Psoas muscle (tissue), 8 donors: ENCODE data around the gene MAPK6. TPM values are rescaled to one million over a fixed set of nuclear protein-coding genes. Genes with fewer than 3 reads are reported as not detected.
"Not testable (repeated sequence)": the region's sequence is repeated elsewhere in the genome, so short reads cannot be mapped to it uniquely, and the experiment has no call there.

Source experiments
- ATAC-seq, 4 donors: fragments of 200-7000 bp; cut with Tn5 transposase; one replicate each; pipeline ENCODE4 v1.9.1; 2020; ENCODE audit warnings: moderate library complexity in 3 of 4, mild to moderate bottlenecking in 2 of 4
- DNase-seq, 2 donors: peaks; one replicate each; pipeline ENCODE4 v3.0.0-alpha.2; 2020
- H3K27ac ChIP-seq: fragments of 200-600 bp; one replicate; pipeline ENCODE4 v1.8.0; 2022
- H3K27me3 ChIP-seq, 3 donors: fragments of 200-600 bp in 1 of 3; one replicate each; pipeline versions ENCODE4 v1.6.1 to v1.8.0; 2013 to 2022; ENCODE audit warnings: low read length in 2 of 3, mild to moderate bottlenecking in 2 of 3, moderate library complexity in 1 of 3; ENCODE audit not compliant: insufficient read depth in 3 of 3
- H3K36me3 ChIP-seq, 2 donors: fragments of 200-600 bp in 1 of 2; one replicate each; pipeline versions ENCODE4 v1.6.1 to v1.8.0; 2013 to 2022; ENCODE audit warnings: low read depth in 1 of 2, mild to moderate bottlenecking in 1 of 2, moderate library complexity in 1 of 2; ENCODE audit not compliant: insufficient read depth in 1 of 2
- H3K4me1 ChIP-seq: fragments of 200-600 bp; one replicate; pipeline ENCODE4 v1.8.0; 2022
- H3K4me3 ChIP-seq: fragments of 200-600 bp; one replicate; pipeline ENCODE4 v1.8.0; 2022; ENCODE audit warnings: mild to moderate bottlenecking
- H3K9me3 ChIP-seq: fragments of 200-600 bp; one replicate; pipeline ENCODE4 v1.8.0; 2022
- WGBS, 3 donors: extraction: QIAGEN DNeasy Blood & Tissue Kit; methylation state at CpG; one replicate each; pipeline versions ENCODE4 v1.1.6 to v1.1.7; 2013; 5-methylcytosine and 5-hydroxymethylcytosine counted together
- intact Hi-C, 2 donors: fragments of 100-400 bp; cut with DNase I; formaldehyde crosslinking; loops; one replicate each; pipeline versions ENCODE4 v1.11.0 to v1.14.2; 2022
- polyA plus RNA-seq, 3 donors: library from polyadenylated mRNA; stranded (reverse); fragments of 200-250 nt; gene quantifications; one replicate each; pipeline ENCODE4 v1.2.3, GENCODE V29; 2013
- total RNA-seq, 4 donors: library from RNA; stranded (reverse); fragmentation: NEBNext Ultra II Directional in 2 of 4; extraction: Animal tissue kit (Norgen Biotek cat#: 25700) in 2 of 4; gene quantifications; one replicate each; pipeline versions ENCODE4 v1.2.1 to v1.2.4, GENCODE V29; 2021 to 2023
- TF ChIP-seq, protein P1 (sequence below): fragments of 200-600 bp; IDR thresholded peaks from one replicate; pipeline ENCODE4 v1.8.0; 2022; ENCODE audit warnings: antibody characterized with exemption
- donor health status: healthy with polysubstance abuse.
- donor health status: DM: no; HTN: no; CAD: no; lungs with moderate emphysema.
- donor health status: Bipolar disorder and iron deficiency.
- donor health status: healthy.
- donor health status: DM: yes; HTN: yes; CAD: no.
- donor health status: DM: no; HTN: no; CAD: no.
- donor health status: DM: no; HTN: no; CAD: no.
- donor health status: DM: yes; HTN: yes; CAD: no.

The MAPK6 gene
- total and polyA plus RNA-seq, 7 donors: 21.1 to 62.7 (median 48.5) TPM

DNA sequence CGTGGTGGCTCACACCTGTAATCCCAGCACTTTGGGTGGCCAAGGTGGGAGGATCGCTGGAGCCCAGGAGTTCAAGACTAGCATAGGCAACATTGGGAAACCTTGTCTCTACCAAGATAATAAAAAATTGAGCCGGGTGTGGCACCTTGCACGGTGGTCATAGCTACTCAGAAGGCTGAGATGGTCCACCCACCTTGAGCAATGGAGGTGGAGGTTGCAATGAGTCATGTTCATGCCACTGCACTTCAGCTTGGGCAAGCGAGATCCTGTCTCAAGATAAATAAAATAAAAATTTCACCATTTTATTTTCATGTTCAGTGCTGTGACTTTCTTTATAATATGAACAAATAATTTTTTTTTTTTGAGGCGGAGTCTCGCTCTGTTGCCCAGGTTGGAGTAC, 12.5 kb downstream of the MAPK6 start:
- intact Hi-C loops: no loop called here
- 93 to 96% (median 94%) methylated on average over 7 of the region's 7 CpGs for WGBS, 3 donors
- Histone ChIP-seq H3K4me1 (peaks cover 25% of the 10 kb centered on the region), H3K27me3 (no peaks in the 10 kb centered on the region), H3K36me3 (no peaks in the 10 kb centered on the region), H3K9me3 (no peaks in the 10 kb centered on the region), H3K4me3 (no peak overlapping the region), H3K27ac (no peak overlapping the region)
- peak in 3 of 4 donors; percentile 60 to 72 (median 65) for ATAC-seq
- no peak for DNase-seq
- TF ChIP-seq, protein P1, sequence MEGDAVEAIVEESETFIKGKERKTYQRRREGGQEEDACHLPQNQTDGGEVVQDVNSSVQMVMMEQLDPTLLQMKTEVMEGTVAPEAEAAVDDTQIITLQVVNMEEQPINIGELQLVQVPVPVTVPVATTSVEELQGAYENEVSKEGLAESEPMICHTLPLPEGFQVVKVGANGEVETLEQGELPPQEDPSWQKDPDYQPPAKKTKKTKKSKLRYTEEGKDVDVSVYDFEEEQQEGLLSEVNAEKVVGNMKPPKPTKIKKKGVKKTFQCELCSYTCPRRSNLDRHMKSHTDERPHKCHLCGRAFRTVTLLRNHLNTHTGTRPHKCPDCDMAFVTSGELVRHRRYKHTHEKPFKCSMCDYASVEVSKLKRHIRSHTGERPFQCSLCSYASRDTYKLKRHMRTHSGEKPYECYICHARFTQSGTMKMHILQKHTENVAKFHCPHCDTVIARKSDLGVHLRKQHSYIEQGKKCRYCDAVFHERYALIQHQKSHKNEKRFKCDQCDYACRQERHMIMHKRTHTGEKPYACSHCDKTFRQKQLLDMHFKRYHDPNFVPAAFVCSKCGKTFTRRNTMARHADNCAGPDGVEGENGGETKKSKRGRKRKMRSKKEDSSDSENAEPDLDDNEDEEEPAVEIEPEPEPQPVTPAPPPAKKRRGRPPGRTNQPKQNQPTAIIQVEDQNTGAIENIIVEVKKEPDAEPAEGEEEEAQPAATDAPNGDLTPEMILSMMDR: no peak

DNA sequence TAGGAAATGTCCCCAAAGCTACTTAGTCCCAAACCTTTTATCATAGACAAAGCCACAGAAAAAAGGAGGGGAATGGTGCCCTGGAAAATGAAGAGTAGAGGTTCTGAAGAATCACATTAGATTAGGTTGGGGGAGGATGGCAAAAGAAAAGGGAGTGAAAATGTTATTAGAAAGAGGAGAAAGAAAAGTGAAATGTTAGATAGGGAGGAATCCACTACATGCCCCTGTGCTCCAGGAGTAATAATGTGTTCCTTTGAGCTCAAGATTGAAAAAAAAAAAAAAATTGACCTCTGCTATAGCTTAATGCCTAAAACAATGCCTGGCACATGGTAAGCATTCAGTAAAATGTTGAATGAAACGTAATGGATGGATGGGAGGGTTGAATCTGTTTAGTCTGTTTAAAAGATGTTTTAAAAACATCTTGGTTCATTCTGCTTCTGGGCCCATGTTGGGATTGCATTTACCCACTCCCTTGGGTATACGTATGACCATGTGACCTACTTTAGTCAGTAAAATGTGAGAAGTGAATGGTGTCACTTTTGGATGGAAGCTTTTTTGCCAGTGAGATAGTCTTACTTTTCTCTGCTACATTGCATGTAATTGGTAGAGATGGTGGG, 19.0 kb downstream of the MAPK6 start:
- Histone ChIP-seq H3K36me3 (no peaks in the 10 kb centered on the region), H3K27me3 (no peaks in the 10 kb centered on the region), H3K4me3 (no peak overlapping the region), H3K9me3 (no peaks in the 10 kb centered on the region), H3K4me1 (peaks cover 62% of the 10 kb centered on the region), H3K27ac (no peak overlapping the region)
- TF ChIP-seq, protein P1: no peak
- DNase-seq (no peak), ATAC-seq (no peak)
- intact Hi-C loops: no loop called here
- 39 to 60% (median 46%) methylated on average over 2 of the region's 2 CpGs for WGBS, 3 donors

DNA sequence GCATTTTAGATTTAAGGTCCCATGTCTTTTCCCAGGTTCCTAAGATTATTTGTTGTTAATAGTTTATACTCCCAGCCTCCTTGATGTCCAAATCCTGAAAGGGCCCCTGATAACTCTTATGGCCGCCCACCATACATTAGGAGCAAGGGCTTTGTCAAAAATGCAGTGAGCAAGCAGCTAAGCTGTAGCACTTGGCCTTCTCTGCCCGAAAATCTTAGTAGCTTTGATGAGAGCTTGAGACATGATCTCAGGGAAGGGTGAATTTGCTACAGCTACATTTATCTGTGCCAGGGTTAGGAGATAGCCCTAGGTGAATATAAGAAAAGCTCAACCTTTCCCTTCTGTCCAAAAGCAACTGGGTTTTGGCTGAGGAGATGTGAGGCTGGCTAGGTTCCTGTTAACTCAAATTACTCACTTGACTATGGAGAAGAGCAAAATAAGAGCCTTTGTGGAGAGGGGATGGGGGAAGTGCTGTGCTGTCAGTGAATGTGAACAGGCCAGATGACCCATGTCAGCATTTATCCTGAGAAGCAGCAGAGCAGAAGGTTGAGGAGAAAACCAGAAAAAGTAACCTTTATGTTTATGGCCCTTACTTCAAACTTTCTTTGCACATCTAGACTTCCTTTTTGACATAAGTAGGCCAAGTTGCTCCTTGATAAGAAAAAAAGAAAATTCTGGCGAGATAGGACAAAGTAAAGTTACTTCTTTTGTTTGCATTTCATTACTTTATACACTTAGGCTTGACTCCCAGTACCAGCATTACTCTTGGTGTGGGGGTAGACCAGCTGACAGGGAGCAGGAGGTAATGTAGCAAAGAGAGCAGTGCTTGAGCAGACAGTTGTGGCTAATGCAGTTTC, 21.1 kb downstream of the MAPK6 start:
- intact Hi-C loops: no loop called here
- Histone ChIP-seq H3K36me3 (no peaks in the 10 kb centered on the region), H3K27me3 (no peaks in the 10 kb centered on the region), H3K9me3 (no peaks in the 10 kb centered on the region), H3K4me3 (no peak overlapping the region), H3K4me1 (peaks cover 70% of the 10 kb centered on the region), H3K27ac (peak overlapping the region; percentile 53)
- TF ChIP-seq, protein P1: no peak
- WGBS, 3 donors: 49 to 68% (median 55%) methylated on average over 3 of the region's 3 CpGs
- no peak for DNase-seq
- peak; percentile 49 to 70 (median 62) for ATAC-seq

DNA sequence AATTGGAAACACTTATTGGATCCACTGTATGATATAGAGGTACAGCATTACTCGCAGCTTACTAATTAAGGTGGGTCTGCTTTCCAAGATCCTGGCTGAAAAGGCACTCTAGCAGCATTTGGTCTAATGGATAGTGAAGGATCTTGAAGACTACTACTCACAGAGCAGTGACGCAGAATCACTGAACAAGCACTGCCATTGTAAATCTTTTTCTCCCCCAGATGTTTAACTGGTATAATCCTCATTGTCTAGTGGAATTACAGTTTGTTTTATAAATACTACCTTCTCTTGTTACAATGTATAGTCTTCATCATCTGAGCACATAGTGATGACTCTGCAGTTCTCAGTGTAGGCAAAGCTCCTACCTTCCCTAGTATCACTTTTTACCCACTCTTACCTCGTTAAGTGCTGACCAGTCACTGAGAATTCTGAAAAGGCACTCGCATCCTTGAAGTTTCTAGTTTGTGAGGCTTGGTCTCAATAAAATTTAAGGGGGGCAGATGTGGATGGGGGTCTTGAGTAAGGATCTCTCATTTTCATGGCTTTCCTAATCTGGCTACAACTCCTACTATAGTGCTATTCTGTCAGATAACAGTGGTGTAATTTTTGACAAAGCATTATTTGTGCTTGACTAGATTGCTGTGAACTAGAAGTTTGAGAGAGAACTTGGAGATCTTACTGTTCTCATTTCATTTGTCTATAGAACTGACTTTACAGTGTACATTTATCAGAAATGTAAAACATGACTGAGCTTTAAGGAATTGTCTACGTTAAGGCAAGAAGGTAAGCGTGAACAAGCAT, 23.2 kb downstream of the MAPK6 start:
- 85 to 91% (median 86%) methylated on average over 6 of the region's 6 CpGs for WGBS, 3 donors
- Histone ChIP-seq H3K9me3 (no peaks in the 10 kb centered on the region), H3K27ac (peak overlapping the region; percentile 17), H3K4me3 (no peak overlapping the region), H3K27me3 (no peaks in the 10 kb centered on the region), H3K36me3 (no peaks in the 10 kb centered on the region), H3K4me1 (peaks cover 65% of the 10 kb centered on the region)
- intact Hi-C loops: no loop called here
- TF ChIP-seq, protein P1: no peak
- ATAC-seq (no peak), DNase-seq (no peak)

DNA sequence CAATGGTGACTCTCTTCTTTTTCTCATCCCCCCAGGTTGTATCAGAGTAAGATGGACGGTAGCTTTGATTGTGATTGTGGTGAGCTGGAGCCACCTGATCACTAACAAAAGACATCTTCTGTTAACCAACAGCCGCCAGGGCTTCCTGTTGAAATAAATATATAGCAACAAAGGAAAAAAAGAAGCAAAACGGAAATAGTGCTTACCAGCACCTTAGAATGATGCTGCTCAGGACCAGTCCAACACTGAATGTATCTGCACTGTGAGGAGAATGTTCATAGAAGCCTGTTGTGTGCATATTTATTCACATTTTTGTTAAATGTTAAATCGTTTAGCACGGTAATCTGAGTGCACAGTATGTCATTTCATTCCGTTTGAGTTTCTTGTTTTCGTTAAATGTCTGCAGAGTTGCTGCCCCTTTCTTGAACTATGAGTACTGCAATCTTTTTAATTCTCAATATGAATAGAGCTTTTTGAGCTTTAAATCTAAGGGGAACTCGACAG, 26.8 kb downstream of the MAPK6 start:
- WGBS, 3 donors: 53 to 66% (median 59%) methylated on average over 8 of the region's 8 CpGs
- intact Hi-C loops, H3K9me3 ChIP-seq, DNase-seq, ATAC-seq, H3K27me3 ChIP-seq, H3K4me3 ChIP-seq, H3K27ac ChIP-seq: not testable (repeated sequence)
- Histone ChIP-seq H3K36me3 (peaks cover 0 to 25% of the 10 kb centered on the region in 2 donors), H3K4me1 (peaks cover 30% of the 10 kb centered on the region)

DNA sequence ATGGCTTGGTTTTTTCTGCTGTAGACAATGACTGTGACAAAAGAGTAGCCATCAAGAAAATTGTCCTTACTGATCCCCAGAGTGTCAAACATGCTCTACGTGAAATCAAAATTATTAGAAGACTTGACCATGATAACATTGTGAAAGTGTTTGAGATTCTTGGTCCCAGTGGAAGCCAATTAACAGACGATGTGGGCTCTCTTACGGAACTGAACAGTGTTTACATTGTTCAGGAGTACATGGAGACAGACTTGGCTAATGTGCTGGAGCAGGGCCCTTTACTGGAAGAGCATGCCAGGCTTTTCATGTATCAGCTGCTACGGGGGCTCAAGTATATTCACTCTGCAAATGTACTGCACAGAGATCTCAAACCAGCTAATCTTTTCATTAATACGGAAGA, 27.5 kb downstream of the MAPK6 start:
- H3K27ac ChIP-seq, H3K9me3 ChIP-seq, DNase-seq, H3K4me3 ChIP-seq, H3K27me3 ChIP-seq, intact Hi-C loops: not testable (repeated sequence)
- peak; percentile 40 to 73 (median 66) for ATAC-seq
- Histone ChIP-seq H3K36me3 (peaks cover 0 to 30% of the 10 kb centered on the region in 2 donors), H3K4me1 (peaks cover 25% of the 10 kb centered on the region)
- 31 to 37% (median 35%) methylated on average over 5 of the region's 5 CpGs for WGBS, 3 donors
